Measurements from ENCODE around the gene PYHIN1.

- TF ChIP-seq, protein P1, sequence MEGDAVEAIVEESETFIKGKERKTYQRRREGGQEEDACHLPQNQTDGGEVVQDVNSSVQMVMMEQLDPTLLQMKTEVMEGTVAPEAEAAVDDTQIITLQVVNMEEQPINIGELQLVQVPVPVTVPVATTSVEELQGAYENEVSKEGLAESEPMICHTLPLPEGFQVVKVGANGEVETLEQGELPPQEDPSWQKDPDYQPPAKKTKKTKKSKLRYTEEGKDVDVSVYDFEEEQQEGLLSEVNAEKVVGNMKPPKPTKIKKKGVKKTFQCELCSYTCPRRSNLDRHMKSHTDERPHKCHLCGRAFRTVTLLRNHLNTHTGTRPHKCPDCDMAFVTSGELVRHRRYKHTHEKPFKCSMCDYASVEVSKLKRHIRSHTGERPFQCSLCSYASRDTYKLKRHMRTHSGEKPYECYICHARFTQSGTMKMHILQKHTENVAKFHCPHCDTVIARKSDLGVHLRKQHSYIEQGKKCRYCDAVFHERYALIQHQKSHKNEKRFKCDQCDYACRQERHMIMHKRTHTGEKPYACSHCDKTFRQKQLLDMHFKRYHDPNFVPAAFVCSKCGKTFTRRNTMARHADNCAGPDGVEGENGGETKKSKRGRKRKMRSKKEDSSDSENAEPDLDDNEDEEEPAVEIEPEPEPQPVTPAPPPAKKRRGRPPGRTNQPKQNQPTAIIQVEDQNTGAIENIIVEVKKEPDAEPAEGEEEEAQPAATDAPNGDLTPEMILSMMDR (IDR thresholded peaks at IDR 0.05), result no peak
- no peak for TF ChIP-seq POLR2A (IDR thresholded peaks at IDR 0.05)
These were observed 47.4 kb downstream of the PYHIN1 start for GRCh38 chr1:158978730-158979129.
